ENCODE measurements around the gene HHAT. TPM values are rescaled to one million over a fixed set of nuclear protein-coding genes. Genes with fewer than 3 reads are reported as not detected.

HHAT gene
- total and polyA plus RNA-seq, 9 of the 15 experiments (the other 6 are each of a cell fraction or from before 2014, with no cell fraction given), result 0.07 to 0.16 (median 0.13) TPM; not detected in 1

GRCh38 chr1:210299501-210299900 lies 29.2 kb upstream of the HHAT start:
- intact Hi-C loops (cut with micrococcal nuclease) (no loop called here), in situ Hi-C loops (cut with MboI) (no loop called here)
- DNase-seq (ENCODE audit: extremely low read depth in 1 of 4, low spot score in 3 of 4), result no peak
- no peaks in the 10 kb centered on the region for H3K9me3 ChIP-seq (replicated peaks; ENCODE audit: control insufficient read depth, insufficient read depth, low read depth, low read length)
- TF ChIP-seq TFAM (CRISPR knock-in tag; conservative IDR thresholded peaks at IDR 0.05), result no peak
- no peak for TF ChIP-seq ILK (tag; IDR thresholded peaks at IDR 0.05; ENCODE audit: borderline replicate concordance, low read depth)
- TF ChIP-seq DPF2 (IDR thresholded peaks at IDR 0.05), result no peak
- no peak for TF ChIP-seq CBX3 (IDR thresholded peaks at IDR 0.05; ENCODE audit: borderline replicate concordance in 1 of 2, low read length in 2 of 2)
- TF ChIP-seq ZBED1 (IDR thresholded peaks at IDR 0.05), result no peak
- no peak for TF ChIP-seq TEAD4 (IDR thresholded peaks at IDR 0.05; ENCODE audit: low read length)
- TF ChIP-seq TEAD4 (CRISPR knock-in tag; IDR thresholded peaks at IDR 0.05; ENCODE audit: borderline replicate concordance), result no peak
- no peak for TF ChIP-seq ZNF3 (CRISPR knock-in tag; IDR thresholded peaks at IDR 0.05)
- no peak for TF ChIP-seq CTBP1 (IDR thresholded peaks at IDR 0.05; ENCODE audit: borderline replicate concordance)
- FAIRE-seq, result no peak
- 2% methylated on average over 5 of the region's 5 CpGs for WGBS (ENCODE audit: insufficient coverage, low coverage, missing lambda C conversion rate)
- H4K20me1 ChIP-seq (replicated peaks; ENCODE audit: control insufficient read depth, insufficient read depth, low read length), result no peaks in the 10 kb centered on the region
- no peak overlapping the region for H2AFZ ChIP-seq (ENCODE audit: low read depth, low read length)
- no peak overlapping the region for H3K9ac ChIP-seq (ENCODE audit: insufficient read depth in 1 of 2, low read depth in 2 of 2, low read length in 2 of 2)
- H3K79me2 ChIP-seq (ENCODE audit: control insufficient read depth, insufficient read depth, low read length), result no peaks in the 10 kb centered on the region
- peaks cover 0 to 15% of the 10 kb centered on the region in 2 experiments; a peak in 2 of 5 replicates for H3K27me3 ChIP-seq (ENCODE audit: control insufficient read depth in 2 of 2, insufficient read depth in 2 of 2, low read length in 2 of 2)
- no peaks in the 10 kb centered on the region for H3K4me1 ChIP-seq (replicated peaks in 1 of 2; ENCODE audit: control insufficient read depth in 2 of 2, insufficient read depth in 2 of 2, low read length in 2 of 2)
- ChIA-PET POLR2A (no interaction called here), CTCF (ENCODE audit: low intra/inter-chr PET ratio) (no interaction called here)
- BruUV-seq (replicated peaks), result no TSS peak
- no peak overlapping the region for H3K27ac ChIP-seq (ENCODE audit: extremely low read depth, low read depth, low read length)
- H3K4me3 ChIP-seq, result no peak overlapping the region
- H3K36me3 ChIP-seq (ENCODE audit: control insufficient read depth, insufficient read depth, low read length), result no peaks in the 10 kb centered on the region
- H3K9me1 ChIP-seq (ENCODE audit: control insufficient read depth, insufficient read depth, low read length), result no peaks in the 10 kb centered on the region
- no peak for ATAC-seq
- H3K4me2 ChIP-seq (ENCODE audit: insufficient read depth, low read length), result no peak overlapping the region
